ENCODE data around the gene GPR141. TPM values are rescaled to one million over a fixed set of nuclear protein-coding genes. Genes with fewer than 3 reads are reported as not detected.

Gene GPR141
- total and polyA plus RNA-seq, 9 of the 15 experiments (the other 6 are each of a cell fraction or from before 2014, with no cell fraction given): not detected

DNA sequence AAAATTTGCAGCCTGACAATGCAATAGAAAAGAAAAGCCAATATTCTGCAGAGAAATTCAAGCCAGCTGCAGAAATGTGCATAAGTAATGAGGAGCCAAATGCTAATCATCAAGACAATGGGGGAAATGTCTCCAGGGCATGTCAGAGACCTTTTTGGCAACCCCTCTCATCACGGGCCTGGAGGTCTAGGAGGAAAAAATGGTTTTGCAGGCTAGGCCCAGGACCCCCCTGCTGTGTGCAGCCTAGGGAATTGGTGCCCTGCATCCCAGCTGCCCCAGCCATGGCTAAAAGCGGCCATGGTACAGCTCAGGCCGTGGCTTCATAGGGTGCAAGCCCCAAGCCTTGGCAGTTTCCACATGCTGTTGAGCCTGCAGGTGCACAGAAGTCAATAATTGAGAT is 92.4 kb downstream of the GPR141 start:
- no TSS peak for BruUV-seq (replicated peaks)
- Histone ChIP-seq H2AFZ (ENCODE audit: low read depth, low read length) (no peak overlapping the region), H3K4me2 (ENCODE audit: insufficient read depth, low read length) (no peak overlapping the region), H3K4me3 (no peak overlapping the region), H3K4me1 (replicated peaks in 1 of 2; ENCODE audit: control insufficient read depth in 2 of 2, insufficient read depth in 2 of 2, low read length in 2 of 2) (no peaks in the 10 kb centered on the region; a peak in 1 of 5 replicates), H3K27ac (ENCODE audit: extremely low read depth, low read depth, low read length) (no peak overlapping the region), H3K9me1 (ENCODE audit: control insufficient read depth, insufficient read depth, low read length) (no peaks in the 10 kb centered on the region), H4K20me1 (replicated peaks; ENCODE audit: control insufficient read depth, insufficient read depth, low read length) (no peaks in the 10 kb centered on the region), H3K27me3 (ENCODE audit: control insufficient read depth in 2 of 2, insufficient read depth in 2 of 2, low read length in 2 of 2) (no peaks in the 10 kb centered on the region), H3K9me3 (replicated peaks; ENCODE audit: control insufficient read depth, insufficient read depth, low read depth, low read length) (no peaks in the 10 kb centered on the region), H3K79me2 (ENCODE audit: control insufficient read depth, insufficient read depth, low read length) (no peaks in the 10 kb centered on the region), H3K9ac (ENCODE audit: insufficient read depth in 1 of 2, low read depth in 2 of 2, low read length in 2 of 2) (no peak overlapping the region), H3K36me3 (ENCODE audit: control insufficient read depth, insufficient read depth, low read length) (no peaks in the 10 kb centered on the region)
- no peak for ATAC-seq
- in situ Hi-C loops (cut with MboI): no loop called here
- no peak for FAIRE-seq
- 0% methylated on average over 3 of the region's 3 CpGs for WGBS (ENCODE audit: insufficient coverage, low coverage, missing lambda C conversion rate)
- POLR2A ChIA-PET: no interaction called here
- intact Hi-C loops (cut with micrococcal nuclease): no loop called here
- TF ChIP-seq, protein P1, sequence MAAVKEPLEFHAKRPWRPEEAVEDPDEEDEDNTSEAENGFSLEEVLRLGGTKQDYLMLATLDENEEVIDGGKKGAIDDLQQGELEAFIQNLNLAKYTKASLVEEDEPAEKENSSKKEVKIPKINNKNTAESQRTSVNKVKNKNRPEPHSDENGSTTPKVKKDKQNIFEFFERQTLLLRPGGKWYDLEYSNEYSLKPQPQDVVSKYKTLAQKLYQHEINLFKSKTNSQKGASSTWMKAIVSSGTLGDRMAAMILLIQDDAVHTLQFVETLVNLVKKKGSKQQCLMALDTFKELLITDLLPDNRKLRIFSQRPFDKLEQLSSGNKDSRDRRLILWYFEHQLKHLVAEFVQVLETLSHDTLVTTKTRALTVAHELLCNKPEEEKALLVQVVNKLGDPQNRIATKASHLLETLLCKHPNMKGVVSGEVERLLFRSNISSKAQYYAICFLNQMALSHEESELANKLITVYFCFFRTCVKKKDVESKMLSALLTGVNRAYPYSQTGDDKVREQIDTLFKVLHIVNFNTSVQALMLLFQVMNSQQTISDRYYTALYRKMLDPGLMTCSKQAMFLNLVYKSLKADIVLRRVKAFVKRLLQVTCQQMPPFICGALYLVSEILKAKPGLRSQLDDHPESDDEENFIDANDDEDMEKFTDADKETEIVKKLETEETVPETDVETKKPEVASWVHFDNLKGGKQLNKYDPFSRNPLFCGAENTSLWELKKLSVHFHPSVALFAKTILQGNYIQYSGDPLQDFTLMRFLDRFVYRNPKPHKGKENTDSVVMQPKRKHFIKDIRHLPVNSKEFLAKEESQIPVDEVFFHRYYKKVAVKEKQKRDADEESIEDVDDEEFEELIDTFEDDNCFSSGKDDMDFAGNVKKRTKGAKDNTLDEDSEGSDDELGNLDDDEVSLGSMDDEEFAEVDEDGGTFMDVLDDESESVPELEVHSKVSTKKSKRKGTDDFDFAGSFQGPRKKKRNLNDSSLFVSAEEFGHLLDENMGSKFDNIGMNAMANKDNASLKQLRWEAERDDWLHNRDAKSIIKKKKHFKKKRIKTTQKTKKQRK (IDR thresholded peaks at IDR 0.05; ENCODE audit: borderline replicate concordance, low read depth, low read length): no peak
- TF ChIP-seq ZFP36 (IDR thresholded peaks at IDR 0.05; ENCODE audit: low read depth, low read length, partially characterized antibody): peak; percentile 45
- CTCF ChIA-PET (ENCODE audit: low intra/inter-chr PET ratio): no interaction called here
- no peak for DNase-seq (ENCODE audit: extremely low read depth in 1 of 4, low spot score in 3 of 4)

DNA sequence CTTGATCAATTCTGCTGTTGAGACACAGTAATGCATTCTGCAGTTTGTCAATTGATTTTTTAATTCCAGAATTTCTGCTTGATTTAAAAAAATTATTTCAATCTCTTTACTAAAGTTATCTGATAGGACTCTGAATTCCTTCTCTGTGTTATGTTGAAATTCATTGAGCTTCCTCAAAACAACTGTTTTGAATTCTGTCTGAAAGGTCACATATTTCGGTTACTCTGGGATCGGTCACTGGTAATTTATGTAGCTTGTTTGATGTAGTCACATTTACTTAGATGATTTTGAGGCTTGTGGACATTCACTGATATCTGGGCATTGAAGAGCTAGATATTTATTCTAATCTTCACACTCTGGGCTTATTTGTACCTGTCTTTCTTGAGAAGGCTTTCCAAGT is 97.6 kb downstream of the GPR141 start:
- FAIRE-seq (no peak), DNase-seq (ENCODE audit: extremely low read depth in 1 of 4, low spot score in 3 of 4) (no peak), ATAC-seq (no peak)
- H4K20me1 ChIP-seq (replicated peaks; ENCODE audit: control insufficient read depth, insufficient read depth, low read length): no peaks in the 10 kb centered on the region
- no TSS peak for BruUV-seq (replicated peaks)
- H3K9ac ChIP-seq (ENCODE audit: insufficient read depth in 1 of 2, low read depth in 2 of 2, low read length in 2 of 2): no peak overlapping the region
- ChIA-PET CTCF (ENCODE audit: low intra/inter-chr PET ratio) (no interaction called here), POLR2A (no interaction called here)
- in situ Hi-C loops (cut with MboI) (no loop called here), intact Hi-C loops (cut with micrococcal nuclease) (no loop called here)
- H3K9me1 ChIP-seq (ENCODE audit: control insufficient read depth, insufficient read depth, low read length): no peaks in the 10 kb centered on the region
- H3K27me3 ChIP-seq (ENCODE audit: control insufficient read depth in 2 of 2, insufficient read depth in 2 of 2, low read length in 2 of 2): no peaks in the 10 kb centered on the region
- H3K36me3 ChIP-seq (ENCODE audit: control insufficient read depth, insufficient read depth, low read length): no peaks in the 10 kb centered on the region
- H3K4me3 ChIP-seq: no peak overlapping the region
- no peak overlapping the region for H3K27ac ChIP-seq (ENCODE audit: extremely low read depth, low read depth, low read length)
- H3K79me2 ChIP-seq (ENCODE audit: control insufficient read depth, insufficient read depth, low read length): no peaks in the 10 kb centered on the region
- no peaks in the 10 kb centered on the region for H3K9me3 ChIP-seq (replicated peaks; ENCODE audit: control insufficient read depth, insufficient read depth, low read depth, low read length)
- H3K4me2 ChIP-seq (ENCODE audit: insufficient read depth, low read length): no peak overlapping the region
- H2AFZ ChIP-seq (ENCODE audit: low read depth, low read length): no peak overlapping the region
- 0% methylated on average over 2 of the region's 2 CpGs for WGBS (ENCODE audit: insufficient coverage, low coverage, missing lambda C conversion rate)
- no peaks in the 10 kb centered on the region for H3K4me1 ChIP-seq (replicated peaks in 1 of 2; ENCODE audit: control insufficient read depth in 2 of 2, insufficient read depth in 2 of 2, low read length in 2 of 2)
- TF ChIP-seq, protein P2, sequence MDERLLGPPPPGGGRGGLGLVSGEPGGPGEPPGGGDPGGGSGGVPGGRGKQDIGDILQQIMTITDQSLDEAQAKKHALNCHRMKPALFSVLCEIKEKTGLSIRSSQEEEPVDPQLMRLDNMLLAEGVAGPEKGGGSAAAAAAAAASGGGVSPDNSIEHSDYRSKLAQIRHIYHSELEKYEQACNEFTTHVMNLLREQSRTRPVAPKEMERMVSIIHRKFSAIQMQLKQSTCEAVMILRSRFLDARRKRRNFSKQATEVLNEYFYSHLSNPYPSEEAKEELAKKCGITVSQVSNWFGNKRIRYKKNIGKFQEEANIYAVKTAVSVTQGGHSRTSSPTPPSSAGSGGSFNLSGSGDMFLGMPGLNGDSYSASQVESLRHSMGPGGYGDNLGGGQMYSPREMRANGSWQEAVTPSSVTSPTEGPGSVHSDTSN (CRISPR knock-in tag; IDR thresholded peaks at IDR 0.05; ENCODE audit: low read depth): no peak
- TF ChIP-seq, protein P2 (tag; conservative IDR thresholded peaks at IDR 0.05; ENCODE audit: low read depth): no peak
- TF ChIP-seq MEF2A (IDR thresholded peaks at IDR 0.05; ENCODE audit: control insufficient read depth, low read depth, low read length) (no peak), NFE2 (IDR thresholded peaks at IDR 0.05; ENCODE audit: low read depth) (no peak), JUND (IDR thresholded peaks at IDR 0.05; ENCODE audit: borderline replicate concordance, low read depth, low read length) (no peak), JUND (tag; IDR thresholded peaks at IDR 0.05; ENCODE audit: borderline replicate concordance, low read depth, low read length) (no peak), TCF7L2 (IDR thresholded peaks at IDR 0.05; ENCODE audit: low read depth, low read length) (no peak), ZNF76 (CRISPR knock-in tag; IDR thresholded peaks at IDR 0.05; ENCODE audit: borderline replicate concordance) (no peak), ILK (tag; IDR thresholded peaks at IDR 0.05; ENCODE audit: borderline replicate concordance, low read depth) (no peak)

Measured in K562 (cell line).